CD14-positive monocyte (primary cell): ENCODE measurements around the gene RPS6KA2. TPM values are rescaled to one million over a fixed set of nuclear protein-coding genes. Genes with fewer than 3 reads are reported as not detected.

ENCODE experiments used
- DNase-seq, 3 donors: peaks; one replicate each; pipeline ENCODE4 v3.0.0-alpha.2; 2011 to 2022
- H2AFZ ChIP-seq: 2 replicates; pipeline ENCODE4 v1.6.0; 2012; ENCODE audit warnings: mild to moderate bottlenecking, low read depth, low read length, inconsistent platforms; ENCODE audit not compliant: insufficient read depth, poor library complexity, severe bottlenecking
- H3K27ac ChIP-seq, 2 donors: 1 replicate in 1 of 2; 2 replicates in 1 of 2; pipeline ENCODE4 v1.5.1; 2012 to 2013; ENCODE audit warnings: low read length in 2 of 2, control low read depth in 1 of 2, inconsistent platforms in 1 of 2, low read depth in 1 of 2, mild to moderate bottlenecking in 1 of 2
- H3K27me3 ChIP-seq, 2 donors: one replicate each; pipeline versions ENCODE4 v1.6.0 to v1.6.1; 2011 to 2013; ENCODE audit warnings: low read length in 2 of 2; ENCODE audit not compliant: control insufficient read depth in 2 of 2, insufficient read depth in 2 of 2
- H3K36me3 ChIP-seq, 2 donors: replicated peaks in 1 of 2; 1 replicate in 1 of 2; 2 replicates in 1 of 2; pipeline versions ENCODE4 v1.5.1 to v1.6.1; 2012 to 2013; ENCODE audit warnings: low read length in 2 of 2, control low read depth in 1 of 2, inconsistent platforms in 1 of 2, mild to moderate bottlenecking in 1 of 2; ENCODE audit not compliant: insufficient read depth in 2 of 2, control insufficient read depth in 1 of 2
- H3K4me1 ChIP-seq, 2 donors: 1 replicate in 1 of 2; 2 replicates in 1 of 2; pipeline versions ENCODE4 v1.5.1 to v1.6.1; 2012 to 2013; ENCODE audit warnings: low read length in 2 of 2, control low read depth in 1 of 2, inconsistent platforms in 1 of 2, mild to moderate bottlenecking in 1 of 2, moderate library complexity in 1 of 2; ENCODE audit not compliant: insufficient read depth in 2 of 2, control insufficient read depth in 1 of 2
- H3K4me2 ChIP-seq: replicated peaks from 2 replicates; pipeline ENCODE3; 2012; ENCODE audit warnings: low read length, moderate library complexity, mild to moderate bottlenecking; ENCODE audit not compliant: poor library complexity, severe bottlenecking; ENCODE audit errors: extremely low read depth
- H3K4me3 ChIP-seq, 3 experiments: fragments of 200-600 bp in 1 of 3; sonication (generic) in 1 of 3; replicated peaks in 1 of 3; 1 replicate in 2 of 3; 2 replicates in 1 of 3; pipeline ENCODE4 v1.5.1; 2011 to 2013; ENCODE audit warnings: low read length in 3 of 3, mild to moderate bottlenecking in 3 of 3, control low read depth in 2 of 3, low read depth in 2 of 3, inconsistent platforms in 1 of 3, moderate library complexity in 1 of 3
- H3K79me2 ChIP-seq: 2 replicates; pipeline ENCODE4 v1.6.0; 2012; ENCODE audit warnings: mild to moderate bottlenecking, control low read depth, inconsistent platforms, low read length, moderate library complexity; ENCODE audit not compliant: insufficient read depth
- H3K9ac ChIP-seq: 2 replicates; pipeline ENCODE4 v1.6.0; 2017; ENCODE audit warnings: low read length, mild to moderate bottlenecking; ENCODE audit not compliant: insufficient read depth, poor library complexity, severe bottlenecking
- H3K9me3 ChIP-seq, 2 donors: replicated peaks in 1 of 2; 1 replicate in 1 of 2; 2 replicates in 1 of 2; pipeline versions ENCODE4 v1.5.1 to v1.6.1; 2012 to 2013; ENCODE audit warnings: low read length in 2 of 2, control low read depth in 1 of 2; ENCODE audit not compliant: control insufficient read depth in 1 of 2, insufficient read depth in 1 of 2
- H4K20me1 ChIP-seq: 2 replicates; pipeline ENCODE4 v1.6.0; 2012; ENCODE audit warnings: mild to moderate bottlenecking, low read length, control low read depth, moderate library complexity; ENCODE audit not compliant: insufficient read depth
- H3K27ac Mint-ChIP-seq, 7 donors: one replicate each; pipeline ENCODE4 v1.8.0; 2020; ENCODE audit warnings: mild to moderate bottlenecking in 7 of 7, mixed read lengths in 7 of 7, moderate library complexity in 6 of 7, inconsistent platforms in 2 of 7
- H3K27me3 Mint-ChIP-seq, 3 donors: one replicate each; pipeline ENCODE4 v1.8.0; 2021 to 2022; ENCODE audit warnings: low read depth in 3 of 3, mild to moderate bottlenecking in 3 of 3, mixed read lengths in 3 of 3, moderate library complexity in 3 of 3, inconsistent platforms in 1 of 3
- H3K36me3 Mint-ChIP-seq, 2 donors: one replicate each; pipeline ENCODE4 v1.8.0; 2020; ENCODE audit warnings: mixed read lengths in 2 of 2, inconsistent platforms in 1 of 2, mild to moderate bottlenecking in 1 of 2
- H3K4me1 Mint-ChIP-seq: one replicate; pipeline ENCODE4 v1.8.0; 2020; ENCODE audit warnings: mild to moderate bottlenecking, mixed read lengths
- H3K4me3 Mint-ChIP-seq, 2 donors: one replicate each; pipeline ENCODE4 v1.8.0; 2020; ENCODE audit warnings: mild to moderate bottlenecking in 2 of 2, mixed read lengths in 2 of 2, moderate library complexity in 1 of 2
- H3K9me3 Mint-ChIP-seq, 7 donors: one replicate each; pipeline ENCODE4 v1.8.0; 2020 to 2022; ENCODE audit warnings: mixed read lengths in 7 of 7, mild to moderate bottlenecking in 6 of 7, moderate library complexity in 6 of 7, inconsistent platforms in 2 of 7
- CTCF ChIP-seq: fragments of 200-600 bp; IDR thresholded peaks from one replicate; pipeline ENCODE4 v1.8.0; 2022; ENCODE audit warnings: antibody characterized with exemption, mild to moderate bottlenecking
- WGBS: methylation state at CpG from one replicate; pipeline ENCODE4 v1.1.5; 2013; ENCODE audit warnings: missing lambda C conversion rate; ENCODE audit not compliant: insufficient coverage; 5-methylcytosine and 5-hydroxymethylcytosine counted together
- intact Hi-C, 2 donors: fragments of 100-400 bp; cut with micrococcal nuclease; formaldehyde crosslinking; loops; one replicate each; pipeline versions ENCODE4 v1.15.0 to v1.15.1; 2023
- polyA plus RNA-seq, 3 donors: library from polyadenylated mRNA; depleted of rRNA in 1 of 3; unstranded in 2 of 3; stranded (reverse) in 1 of 3; fragments of 300-500 nt in 2 of 3; fragments of >200 nt in 1 of 3; fragmentation: Illumina TruSeq in 2 of 3; gene quantifications; 1 replicate in 2 of 3; 2 replicates in 1 of 3; pipeline ENCODE4 v1.2.3, GENCODE V29; 2012 to 2021

The RPS6KA2 gene
- polyA plus RNA-seq, 3 donors: 1.4 to 3.1 (median 1.9) TPM

GRCh38 chr6:166446146-166446545 lies 180.9 kb downstream of the RPS6KA2 start:
- no peak overlapping the region for H3K4me2 ChIP-seq
- no peak for DNase-seq
- no peak overlapping the region for H3K9ac ChIP-seq
- Mint-ChIP-seq H3K4me3 (no peak overlapping the region), H3K9me3 (peaks cover 0 to 3% (median 0%) of the 10 kb centered on the region in 7 donors), H3K36me3 (peaks cover 0 to 11% of the 10 kb centered on the region in 2 donors), H3K4me1 (peaks cover 11% of the 10 kb centered on the region), H3K27me3 (peaks cover 11 to 16% (median 14%) of the 10 kb centered on the region in 3 donors), H3K27ac (no peak overlapping the region)
- no peak overlapping the region for H3K4me3 ChIP-seq
- H3K27me3 ChIP-seq: peaks cover 6 to 12% of the 10 kb centered on the region in 2 donors
- H3K36me3 ChIP-seq: no peaks in the 10 kb centered on the region
- no peaks in the 10 kb centered on the region for H3K4me1 ChIP-seq
- no peak overlapping the region for H2AFZ ChIP-seq
- H3K79me2 ChIP-seq: no peaks in the 10 kb centered on the region
- 87% methylated on average over 13 of the region's 13 CpGs for WGBS
- intact Hi-C loops: no loop called here
- no peak for TF ChIP-seq CTCF
- H4K20me1 ChIP-seq: no peaks in the 10 kb centered on the region
- no peak overlapping the region for H3K27ac ChIP-seq
- H3K9me3 ChIP-seq: no peaks in the 10 kb centered on the region

- Histone ChIP-seq H3K27me3 (peaks cover 12 to 27% of the 10 kb centered on the region in 2 donors), H3K4me1 (no peaks in the 10 kb centered on the region), H3K9me3 (no peaks in the 10 kb centered on the region), H3K4me3 (no peak overlapping the region), H3K9ac (no peak overlapping the region), H3K79me2 (no peaks in the 10 kb centered on the region), H3K27ac (no peak overlapping the region), H4K20me1 (no peaks in the 10 kb centered on the region), H3K4me2 (no peak overlapping the region), H3K36me3 (no peaks in the 10 kb centered on the region), H2AFZ (no peak overlapping the region)
- no peaks in the 10 kb centered on the region for H3K9me3 Mint-ChIP-seq
- H3K36me3 Mint-ChIP-seq: peaks cover 0 to 12% of the 10 kb centered on the region in 2 donors
- H3K4me1 Mint-ChIP-seq: peaks cover 18% of the 10 kb centered on the region
- 98% methylated on average over 11 of the region's 15 CpGs for WGBS
- H3K27me3 Mint-ChIP-seq: peaks cover 25 to 31% (median 29%) of the 10 kb centered on the region in 3 donors
- no peak overlapping the region for H3K4me3 Mint-ChIP-seq
- DNase-seq: no peak
- no peak overlapping the region for H3K27ac Mint-ChIP-seq
- intact Hi-C loops: no loop called here
- no peak for TF ChIP-seq CTCF
These were observed 182.6 kb downstream of the RPS6KA2 start for GRCh38 chr6:166444446-166444845.
